Measurements from ENCODE around the gene POLR2A. TPM values are rescaled to one million over a fixed set of nuclear protein-coding genes. Genes with fewer than 3 reads are reported as not detected.

The POLR2A gene
- total RNA-seq, 2 donors from 2014 or later, result 79.7 to 217 TPM

GRCh38 chr17:7541074-7541621, 57.0 kb downstream of the POLR2A start:
- DNase-seq (ENCODE audit: low spot score), result no peak
- 94% methylated on average over 9 of the region's 9 CpGs for WGBS
- Histone ChIP-seq H3K36me3 (no peaks in the 10 kb centered on the region), H3K27ac (no peak overlapping the region), H3K4me3 (no peak overlapping the region), H3K4me1 (replicated peaks) (no peaks in the 10 kb centered on the region), H3K9me3 (no peaks in the 10 kb centered on the region), H3K27me3 (replicated peaks; ENCODE audit: insufficient read depth) (no peaks in the 10 kb centered on the region)
- TF ChIP-seq POLR2AphosphoS5 (IDR thresholded peaks at IDR 0.05) (no peak), CTCF (IDR thresholded peaks at IDR 0.05) (no peak), POLR2A (IDR thresholded peaks at IDR 0.05) (no peak)
- intact Hi-C loops (cut with DNase I), result no loop called here

- intact Hi-C loops (cut with DNase I), result no loop called here
- TF ChIP-seq POLR2A (IDR thresholded peaks at IDR 0.05), result no peak
- TF ChIP-seq CTCF (IDR thresholded peaks at IDR 0.05), result no peak
- no peak for TF ChIP-seq POLR2AphosphoS5 (IDR thresholded peaks at IDR 0.05)
- WGBS, result 68% methylated on average over 6 of the region's 6 CpGs
- Histone ChIP-seq H3K9me3 (no peaks in the 10 kb centered on the region), H3K4me3 (no peak overlapping the region), H3K36me3 (no peaks in the 10 kb centered on the region), H3K27me3 (replicated peaks; ENCODE audit: insufficient read depth) (no peaks in the 10 kb centered on the region), H3K27ac (no peak overlapping the region), H3K4me1 (replicated peaks) (no peaks in the 10 kb centered on the region)
- no peak for DNase-seq (ENCODE audit: low spot score)
Measured at GRCh38 chr17:7544911-7545310, 60.7 kb downstream of the POLR2A start.

- intact Hi-C loops (cut with DNase I), result no loop called here
- no peaks in the 10 kb centered on the region for H3K9me3 ChIP-seq
- H3K4me1 ChIP-seq (replicated peaks), result no peaks in the 10 kb centered on the region
- no peaks in the 10 kb centered on the region for H3K36me3 ChIP-seq
- DNase-seq (ENCODE audit: low spot score), result peak; percentile 59
- H3K27ac ChIP-seq, result peak within 1 kb of the TSS; percentile 79 to 91
- H3K4me3 ChIP-seq, result peak within 1 kb of the TSS; percentile 55 to 64
- WGBS, result under 1% methylated on average over 23 of the region's 65 CpGs
- no peaks in the 10 kb centered on the region for H3K27me3 ChIP-seq (replicated peaks; ENCODE audit: insufficient read depth)
- TF ChIP-seq POLR2AphosphoS5 (IDR thresholded peaks at IDR 0.05) (no peak), CTCF (IDR thresholded peaks at IDR 0.05) (peak; percentile 12 to 33 (median 22)), POLR2A (IDR thresholded peaks at IDR 0.05) (peak; percentile 41)
Measured at GRCh38 chr17:7548585-7549400, 64.6 kb downstream of the POLR2A start, which contains the start of gene TNFSF12. Gene TNFSF12, plus strand, starts transcription at chr17:7549058. Its CDS starts 96 bp downstream, at chr17:7549154.

Small RNA genes within 50 kb of the gene (small RNA-seq; reads per million reads assigned to genes)
- gene RF00019, result 0 reads per million in 2 donors

Other genes starting within 250 kb of the POLR2A start
- 100 to 1,000 TPM in 1 of 2 donors, 10 to 100 TPM in 1; 52.3 to 116 TPM for gene DVL2, start 249.8 kb upstream of the POLR2A start, total RNA-seq
- gene PHF23, start 244.9 kb upstream of the POLR2A start, total RNA-seq, result 10 to 100 TPM; 41.2 to 92.5 TPM
- 100 to 1,000 TPM; 493 to 527 TPM for gene GABARAP, start 241.9 kb upstream of the POLR2A start, total RNA-seq
- gene CTDNEP1, start 232.6 kb upstream of the POLR2A start, total RNA-seq, result 100 to 1,000 TPM in 1 of 2 donors, 10 to 100 TPM in 1; 61.2 to 107 TPM
- 10 to 100 TPM; 50.1 to 65.2 TPM for gene ELP5, start 232.2 kb upstream of the POLR2A start, total RNA-seq
- 10 to 100 TPM; 42.0 to 45.8 TPM for gene CLDN7, start 221.9 kb upstream of the POLR2A start, total RNA-seq
- 10 to 100 TPM; 13.8 to 27.4 TPM for gene SLC2A4, start 202.6 kb upstream of the POLR2A start, total RNA-seq
- gene YBX2, start 189.7 kb upstream of the POLR2A start, total RNA-seq, result 10 to 100 TPM in 1 of 2 donors, under 1 TPM in 1; 0.64 to 49.1 TPM
- 100 to 1,000 TPM; 172 to 195 TPM for gene EIF5A, start 176.7 kb upstream of the POLR2A start, total RNA-seq
- gene GPS2, start 169.0 kb upstream of the POLR2A start, total RNA-seq, result 100 to 1,000 TPM in 1 of 2 donors, 10 to 100 TPM in 1; 88.4 to 140 TPM
- 10 to 100 TPM; 15.7 to 36.0 TPM for gene NEURL4, start 155.0 kb upstream of the POLR2A start, total RNA-seq
- gene ACAP1, start 147.8 kb upstream of the POLR2A start, total RNA-seq, result 1 to 10 TPM; 2.5 to 6.5 TPM
- 10 to 100 TPM in 1 of 2 donors, 1 to 10 TPM in 1; 8.9 to 15.2 TPM for gene KCTD11, start 132.2 kb upstream of the POLR2A start, total RNA-seq
- gene TMEM95, start 129.2 kb upstream of the POLR2A start, total RNA-seq, result not detected
- 10 to 100 TPM in 1 of 2 donors, 1 to 10 TPM in 1; 9.9 to 28.4 TPM for gene TNK1, start 103.3 kb upstream of the POLR2A start, total RNA-seq
- gene PLSCR3, start 89.8 kb upstream of the POLR2A start, total RNA-seq, result 10 to 100 TPM; 25.8 to 26.4 TPM
- gene TMEM256, start 80.3 kb upstream of the POLR2A start, total RNA-seq, result 100 to 1,000 TPM in 1 of 2 donors, 10 to 100 TPM in 1; 63.0 to 192 TPM
- gene NLGN2, start 76.5 kb upstream of the POLR2A start, total RNA-seq, result 10 to 100 TPM in 1 of 2 donors, 1 to 10 TPM in 1; 8.6 to 16.2 TPM
- gene SPEM1, start 64.0 kb upstream of the POLR2A start, total RNA-seq, result 1 to 10 TPM in 1 of 2 donors, not detected in 1; 3.6 TPM
- gene SPEM2, start 58.8 kb upstream of the POLR2A start, total RNA-seq, result 1 to 10 TPM in 1 of 2 donors, not detected in 1; 5.3 TPM
- gene SPEM3, start 55.5 kb upstream of the POLR2A start, total RNA-seq, result under 1 TPM; 0.09 to 0.11 TPM
- 10 to 100 TPM in 1 of 2 donors, 1 to 10 TPM in 1; 9.9 to 10.3 TPM for gene TMEM102, start 48.9 kb upstream of the POLR2A start, total RNA-seq
- 1 to 10 TPM; 1.2 to 4.2 TPM for gene FGF11, start 44.9 kb upstream of the POLR2A start, total RNA-seq
- 10 to 100 TPM in 1 of 2 donors, 1 to 10 TPM in 1; 6.9 to 10.4 TPM for gene CHRNB1, start 39.3 kb upstream of the POLR2A start, total RNA-seq
- 10 to 100 TPM; 60.5 to 69.4 TPM for gene ZBTB4, start 4.7 kb upstream of the POLR2A start, total RNA-seq
- not detected for gene SLC35G6, start 2.9 kb upstream of the POLR2A start, total RNA-seq
- gene TNFSF12, start 64.7 kb downstream of the POLR2A start, total RNA-seq, result 10 to 100 TPM; 29.9 to 47.9 TPM
- gene TNFSF13, start 74.4 kb downstream of the POLR2A start, total RNA-seq, result 10 to 100 TPM; 20.4 to 21.1 TPM
- gene SENP3, start 77.6 kb downstream of the POLR2A start, total RNA-seq, result 10 to 100 TPM; 39.6 to 65.7 TPM
- gene CD68, start 95.3 kb downstream of the POLR2A start, total RNA-seq, result 10 to 100 TPM; 12.3 to 17.3 TPM
- gene MPDU1, start 99.5 kb downstream of the POLR2A start, total RNA-seq, result 100 to 1,000 TPM; 101 to 239 TPM
- gene SOX15, start 105.7 kb downstream of the POLR2A start, total RNA-seq, result 10 to 100 TPM in 1 of 2 donors, 1 to 10 TPM in 1; 6.3 to 15.0 TPM
- 10 to 100 TPM; 27.1 to 51.4 TPM for gene FXR2, start 130.5 kb downstream of the POLR2A start, total RNA-seq
- gene SAT2, start 143.5 kb downstream of the POLR2A start, total RNA-seq, result 100 to 1,000 TPM in 1 of 2 donors, 10 to 100 TPM in 1; 83.3 to 139 TPM
- 1 to 10 TPM in 1 of 2 donors, not detected in 1; 2.1 TPM for gene SHBG, start 145.8 kb downstream of the POLR2A start, total RNA-seq
- gene ATP1B2, start 166.6 kb downstream of the POLR2A start, total RNA-seq, result 10 to 100 TPM in 1 of 2 donors, under 1 TPM in 1; 0.82 to 11.7 TPM
- 10 to 100 TPM; 52.3 to 65.0 TPM for gene TP53, start 203.1 kb downstream of the POLR2A start, total RNA-seq
- 1 to 10 TPM; 8.6 to 9.4 TPM for gene WRAP53, start 204.1 kb downstream of the POLR2A start, total RNA-seq
- gene EFNB3, start 220.8 kb downstream of the POLR2A start, total RNA-seq, result 1 to 10 TPM; 3.0 to 5.5 TPM
- 1 to 10 TPM in 1 of 2 donors, under 1 TPM in 1; 0.09 to 4.9 TPM for gene DNAH2, start 233.4 kb downstream of the POLR2A start, total RNA-seq